Skeletal muscle satellite cell (primary cell): ENCODE results near the gene FILIP1.
"Not testable (repeated sequence)": the region's sequence is repeated elsewhere in the genome, so short reads cannot be mapped to it uniquely, and the experiment has no call there.

Experiments
- H3K27me3 ChIP-seq: 2 replicates; pipeline ENCODE4 v1.7.0; 2013; ENCODE audit warnings: low read length; ENCODE audit not compliant: control insufficient read depth, insufficient read depth
- H3K36me3 ChIP-seq: 2 replicates; pipeline ENCODE4 v1.7.0; 2013; ENCODE audit warnings: mild to moderate bottlenecking, control low read depth, low read length; ENCODE audit not compliant: insufficient read depth
- H3K4me1 ChIP-seq: 2 replicates; pipeline ENCODE4 v1.7.0; 2013; ENCODE audit warnings: low read length; ENCODE audit not compliant: control insufficient read depth, insufficient read depth
- H3K4me2 ChIP-seq: 2 replicates; pipeline ENCODE4 v1.7.0; 2013; ENCODE audit warnings: mild to moderate bottlenecking, low read length
- H3K4me3 ChIP-seq: 2 replicates; pipeline ENCODE4 v1.7.0; 2013; ENCODE audit warnings: low read length
- H3K9ac ChIP-seq: 2 replicates; pipeline ENCODE4 v1.7.0; 2013; ENCODE audit warnings: mild to moderate bottlenecking, low read depth, low read length, moderate library complexity
- H3K9me3 ChIP-seq: replicated peaks from 2 replicates; pipeline ENCODE4 v1.7.0; 2013; ENCODE audit warnings: mild to moderate bottlenecking, control low read depth, low read length

FILIP1 gene

GRCh38 chr6:75416443-75416842 is 77.2 kb downstream of the FILIP1 start:
- Histone ChIP-seq H3K4me2 (no peak overlapping the region), H3K4me3 (no peak overlapping the region), H3K27me3 (no peaks in the 10 kb centered on the region), H3K36me3 (no peaks in the 10 kb centered on the region), H3K4me1 (peaks cover 10% of the 10 kb centered on the region), H3K9me3 (no peaks in the 10 kb centered on the region), H3K9ac (no peak overlapping the region)

DNA sequence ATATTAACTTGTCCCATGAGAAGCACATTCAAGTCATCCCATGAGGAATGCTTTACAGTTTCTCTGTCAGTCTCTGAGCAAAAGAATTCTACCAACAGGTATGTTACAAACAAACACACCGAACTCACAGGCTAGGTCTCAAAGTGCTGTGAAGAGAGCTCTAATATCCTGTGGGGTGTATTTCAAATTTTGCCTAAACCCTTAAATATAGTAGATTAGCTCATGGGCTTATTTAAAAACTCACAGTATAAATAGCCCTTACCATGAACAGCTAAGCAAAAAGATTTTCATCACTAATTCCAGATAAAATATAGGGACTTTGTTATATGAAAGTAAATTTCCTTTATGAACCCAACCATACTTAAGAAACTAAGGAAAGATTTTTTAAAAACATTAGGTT is 77.8 kb downstream of the FILIP1 start:
- no peak overlapping the region for H3K9ac ChIP-seq
- no peaks in the 10 kb centered on the region for H3K9me3 ChIP-seq
- H3K36me3 ChIP-seq = no peaks in the 10 kb centered on the region
- no peak overlapping the region for H3K4me2 ChIP-seq
- H3K4me3 ChIP-seq = no peak overlapping the region
- H3K4me1 ChIP-seq = peaks cover 10% of the 10 kb centered on the region
- no peaks in the 10 kb centered on the region for H3K27me3 ChIP-seq

DNA sequence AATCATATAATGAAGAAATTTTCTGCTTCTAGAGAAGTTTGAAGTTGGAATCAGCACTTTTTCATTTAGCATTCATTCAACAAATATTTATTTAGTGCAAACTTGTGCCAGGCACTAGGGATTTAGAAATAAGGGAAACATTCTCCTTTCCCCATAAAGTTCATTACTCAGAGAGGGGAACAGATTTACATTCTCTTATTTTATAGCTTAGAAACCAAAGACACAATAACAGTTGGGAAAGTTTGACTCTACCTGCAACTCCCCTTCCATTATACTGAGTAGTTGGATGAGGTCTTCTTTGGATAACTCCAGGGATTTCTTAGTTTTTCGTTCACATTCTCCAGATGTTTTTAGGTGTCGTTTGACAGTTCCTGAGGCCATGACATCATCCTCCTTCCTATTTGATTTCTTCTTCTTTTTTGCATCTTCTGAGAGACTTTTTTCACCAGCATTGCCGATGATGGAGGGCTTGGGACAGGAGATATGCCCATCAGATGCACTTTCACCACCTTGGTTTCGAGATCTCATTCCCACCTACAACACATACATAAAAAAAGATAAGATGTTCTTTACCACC is 79.1 kb downstream of the FILIP1 start:
- Histone ChIP-seq H3K4me3 (no peak overlapping the region), H3K36me3 (no peaks in the 10 kb centered on the region), H3K4me2 (no peak overlapping the region)

DNA sequence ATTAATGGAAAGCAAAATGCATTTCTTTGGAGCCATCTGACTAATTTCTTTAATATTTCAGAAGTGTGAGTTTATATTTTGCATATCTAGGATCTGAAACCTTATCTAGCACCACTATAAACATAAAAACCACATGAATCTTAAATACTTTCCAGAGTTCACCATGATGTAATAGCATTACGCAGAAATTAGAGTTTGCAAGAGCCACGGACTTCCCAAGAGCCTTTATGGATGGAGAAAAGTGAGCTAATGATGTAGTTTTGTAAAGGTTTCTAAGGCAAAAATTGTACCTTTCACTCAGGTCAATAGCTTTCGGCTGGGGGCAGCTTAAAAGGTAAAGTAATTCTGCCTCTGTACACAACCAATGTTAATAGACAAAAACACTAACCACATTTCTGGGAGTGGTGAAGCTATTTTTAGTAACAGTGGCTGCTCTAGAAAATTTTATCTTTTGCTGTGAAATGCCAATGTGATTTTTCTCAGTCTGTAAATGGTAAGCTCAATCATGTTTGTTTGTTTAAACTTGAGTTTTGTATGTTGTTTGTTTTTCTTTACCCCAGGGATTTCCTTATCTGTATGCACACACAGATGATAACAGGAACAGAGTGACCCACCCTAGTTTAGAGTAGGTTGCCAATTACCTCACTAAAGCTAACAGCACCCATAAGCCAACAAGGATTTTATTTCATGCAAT is 80.5 kb downstream of the FILIP1 start:
- Histone ChIP-seq H3K9ac (no peak overlapping the region), H3K4me2 (no peak overlapping the region), H3K4me3 (no peak overlapping the region), H3K27me3 (no peaks in the 10 kb centered on the region), H3K4me1 (peaks cover 7% of the 10 kb centered on the region), H3K9me3 (no peaks in the 10 kb centered on the region), H3K36me3 (no peaks in the 10 kb centered on the region)

More for the DNA sequence above, 79.1 kb downstream of the FILIP1 start:
- no peaks in the 10 kb centered on the region for H3K9me3 ChIP-seq
- peaks cover 10% of the 10 kb centered on the region for H3K4me1 ChIP-seq
- no peaks in the 10 kb centered on the region for H3K27me3 ChIP-seq
- no peak overlapping the region for H3K9ac ChIP-seq

DNA sequence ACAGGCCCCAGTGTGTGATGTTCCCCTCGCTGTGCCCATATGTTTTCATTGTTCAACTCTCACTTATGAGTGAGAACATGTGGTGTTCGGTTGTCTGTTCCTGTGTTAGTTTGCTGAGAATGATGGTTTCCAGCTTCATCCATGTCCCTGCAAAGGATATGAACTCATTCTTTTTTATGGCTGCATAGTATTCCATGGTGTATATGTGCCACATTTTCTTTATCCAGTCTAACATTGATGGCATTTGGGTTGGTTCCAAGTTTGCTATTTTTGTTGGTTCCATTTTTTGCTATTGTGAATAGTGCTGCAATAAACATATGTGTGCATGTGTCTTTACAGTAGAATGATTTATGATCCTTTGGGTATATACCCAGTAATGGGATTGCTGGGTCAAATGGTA is 83.0 kb downstream of the FILIP1 start:
- H3K27me3 ChIP-seq, H3K4me1 ChIP-seq, H3K9ac ChIP-seq, H3K36me3 ChIP-seq, H3K4me3 ChIP-seq, H3K9me3 ChIP-seq, H3K4me2 ChIP-seq: not testable (repeated sequence)

- no peak overlapping the region for H3K9ac ChIP-seq
Measured at GRCh38 chr6:75409928-75410327, 83.7 kb downstream of the FILIP1 start.

DNA sequence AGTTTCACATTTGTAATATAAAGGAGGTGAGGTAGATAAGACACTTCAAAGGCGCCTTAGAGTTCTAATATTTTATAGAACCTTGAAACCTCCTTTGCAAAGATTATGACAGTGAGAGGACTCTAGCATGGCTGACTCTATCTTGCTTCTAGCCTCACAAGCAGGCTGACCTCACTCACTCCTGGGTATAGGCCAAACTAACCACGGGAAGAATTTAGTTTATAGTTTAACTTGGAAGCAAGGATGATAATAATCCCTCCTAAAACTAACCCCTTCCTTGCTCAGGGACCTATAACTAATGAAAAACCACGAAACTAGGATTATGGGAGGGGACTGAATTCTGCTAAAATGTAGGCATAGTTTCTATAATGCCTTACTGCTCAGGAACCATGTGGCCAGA is 84.3 kb downstream of the FILIP1 start:
- Histone ChIP-seq H3K9ac (no peak overlapping the region), H3K36me3 (no peaks in the 10 kb centered on the region), H3K9me3 (no peaks in the 10 kb centered on the region), H3K4me1 (peaks cover 7% of the 10 kb centered on the region), H3K4me3 (no peak overlapping the region), H3K27me3 (no peaks in the 10 kb centered on the region), H3K4me2 (no peak overlapping the region)

More at GRCh38 chr6:75409928-75410327, 83.7 kb downstream of the FILIP1 start:
- Histone ChIP-seq H3K9me3 (no peaks in the 10 kb centered on the region), H3K36me3 (no peaks in the 10 kb centered on the region), H3K4me3 (no peak overlapping the region), H3K4me2 (no peak overlapping the region), H3K4me1 (peaks cover 7% of the 10 kb centered on the region), H3K27me3 (no peaks in the 10 kb centered on the region)

DNA sequence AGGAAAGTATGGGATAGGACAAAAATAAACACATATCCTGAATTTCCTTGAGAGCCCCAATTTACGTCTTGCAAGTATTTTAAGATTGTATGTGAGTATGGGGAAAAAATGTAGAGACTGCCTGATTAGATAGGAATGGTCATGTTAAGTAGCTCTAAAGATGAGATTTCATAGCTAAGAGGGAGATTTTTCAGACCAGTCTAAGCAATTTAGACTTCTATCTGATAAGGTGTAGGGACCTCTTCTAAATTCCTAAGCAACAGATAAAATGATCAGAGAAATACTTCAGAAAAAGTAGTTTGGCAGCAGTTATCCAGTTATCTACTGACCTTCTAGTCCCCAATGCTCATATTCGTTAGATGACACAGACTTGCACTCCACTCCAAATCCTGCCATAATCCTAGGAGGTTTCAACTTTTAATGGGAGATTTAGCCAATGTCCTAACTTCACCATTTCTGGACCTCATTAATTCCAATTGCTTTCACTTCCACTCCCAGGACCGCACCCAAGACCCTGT is 90.0 kb downstream of the FILIP1 start:
- no peak overlapping the region for H3K9ac ChIP-seq
- H3K9me3 ChIP-seq = no peaks in the 10 kb centered on the region
- no peaks in the 10 kb centered on the region for H3K27me3 ChIP-seq
- no peak overlapping the region for H3K4me3 ChIP-seq
- peaks cover 3% of the 10 kb centered on the region for H3K4me1 ChIP-seq
- no peaks in the 10 kb centered on the region for H3K36me3 ChIP-seq
- H3K4me2 ChIP-seq = no peak overlapping the region

GRCh38 chr6:75402296-75402695 is 91.3 kb downstream of the FILIP1 start:
- H3K27me3 ChIP-seq = no peaks in the 10 kb centered on the region
- peaks cover 12% of the 10 kb centered on the region for H3K4me1 ChIP-seq
- H3K9me3 ChIP-seq = no peaks in the 10 kb centered on the region
- H3K4me2 ChIP-seq = peak overlapping the region; percentile 20
- H3K36me3 ChIP-seq = no peaks in the 10 kb centered on the region
- no peak overlapping the region for H3K9ac ChIP-seq
- H3K4me3 ChIP-seq = no peak overlapping the region

DNA sequence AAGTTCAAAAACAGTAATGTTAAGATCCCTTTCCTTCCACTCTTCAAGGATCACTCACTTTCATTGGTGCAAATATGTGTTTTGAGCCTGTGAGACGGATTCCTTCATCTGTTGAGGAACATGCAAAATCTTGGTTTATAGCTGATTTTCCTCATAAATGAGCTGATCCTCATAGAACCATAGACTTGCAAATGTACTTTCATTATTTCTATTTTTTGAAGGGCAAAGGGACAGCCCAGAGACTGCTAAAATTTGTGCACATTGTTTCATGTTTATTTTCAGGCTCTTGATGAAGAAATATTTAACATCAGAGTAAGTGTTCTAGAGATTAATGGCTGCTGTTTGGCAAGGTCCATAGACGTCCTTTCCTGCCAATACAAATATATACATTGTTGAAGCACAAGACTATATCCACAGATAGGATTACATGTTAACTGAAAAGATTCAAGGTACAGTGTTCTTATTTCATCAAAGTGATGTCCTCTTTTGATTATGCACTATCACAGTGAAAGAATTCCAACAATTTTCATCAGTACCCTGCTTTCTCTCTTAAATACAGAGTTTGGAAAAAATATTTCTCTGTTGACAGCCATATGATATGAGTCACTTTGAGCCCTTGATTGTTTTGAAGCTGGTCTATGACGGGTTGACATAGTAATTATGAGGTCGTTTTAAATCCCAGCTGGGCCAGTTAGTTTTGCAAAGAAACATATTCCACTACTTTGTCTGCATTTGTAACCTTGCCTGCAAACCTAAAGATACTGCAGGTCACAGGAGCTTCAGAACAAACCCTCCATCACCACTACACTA is 95.7 kb downstream of the FILIP1 start:
- Histone ChIP-seq H3K27me3 (no peaks in the 10 kb centered on the region), H3K4me2 (no peak overlapping the region), H3K4me1 (peaks cover 12% of the 10 kb centered on the region), H3K36me3 (no peaks in the 10 kb centered on the region), H3K9me3 (no peaks in the 10 kb centered on the region), H3K9ac (no peak overlapping the region), H3K4me3 (no peak overlapping the region)

- no peaks in the 10 kb centered on the region for H3K9me3 ChIP-seq
- H3K4me3 ChIP-seq = no peak overlapping the region
- no peak overlapping the region for H3K9ac ChIP-seq
- H3K4me1 ChIP-seq = peaks cover 11% of the 10 kb centered on the region
- no peak overlapping the region for H3K4me2 ChIP-seq
- no peaks in the 10 kb centered on the region for H3K36me3 ChIP-seq
- peaks cover 2% of the 10 kb centered on the region for H3K27me3 ChIP-seq
Measured at GRCh38 chr6:75397171-75397570, 96.4 kb downstream of the FILIP1 start.
